ENCODE data around the gene ABCD1.

DNA sequence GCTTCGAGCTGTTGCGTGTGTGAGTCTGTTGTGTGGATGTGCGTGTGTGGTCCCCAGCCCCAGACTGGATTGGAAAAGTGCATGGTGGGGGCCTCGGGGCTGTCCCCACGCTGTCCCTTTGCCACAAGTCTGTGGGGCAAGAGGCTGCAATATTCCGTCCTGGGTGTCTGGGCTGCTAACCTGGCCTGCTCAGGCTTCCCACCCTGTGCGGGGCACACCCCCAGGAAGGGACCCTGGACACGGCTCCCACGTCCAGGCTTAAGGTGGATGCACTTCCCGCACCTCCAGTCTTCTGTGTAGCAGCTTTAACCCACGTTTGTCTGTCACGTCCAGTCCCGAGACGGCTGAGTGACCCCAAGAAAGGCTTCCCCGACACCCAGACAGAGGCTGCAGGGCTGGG is 28.6 kb upstream of the ABCD1 start:
- TF ChIP-seq, protein P1, sequence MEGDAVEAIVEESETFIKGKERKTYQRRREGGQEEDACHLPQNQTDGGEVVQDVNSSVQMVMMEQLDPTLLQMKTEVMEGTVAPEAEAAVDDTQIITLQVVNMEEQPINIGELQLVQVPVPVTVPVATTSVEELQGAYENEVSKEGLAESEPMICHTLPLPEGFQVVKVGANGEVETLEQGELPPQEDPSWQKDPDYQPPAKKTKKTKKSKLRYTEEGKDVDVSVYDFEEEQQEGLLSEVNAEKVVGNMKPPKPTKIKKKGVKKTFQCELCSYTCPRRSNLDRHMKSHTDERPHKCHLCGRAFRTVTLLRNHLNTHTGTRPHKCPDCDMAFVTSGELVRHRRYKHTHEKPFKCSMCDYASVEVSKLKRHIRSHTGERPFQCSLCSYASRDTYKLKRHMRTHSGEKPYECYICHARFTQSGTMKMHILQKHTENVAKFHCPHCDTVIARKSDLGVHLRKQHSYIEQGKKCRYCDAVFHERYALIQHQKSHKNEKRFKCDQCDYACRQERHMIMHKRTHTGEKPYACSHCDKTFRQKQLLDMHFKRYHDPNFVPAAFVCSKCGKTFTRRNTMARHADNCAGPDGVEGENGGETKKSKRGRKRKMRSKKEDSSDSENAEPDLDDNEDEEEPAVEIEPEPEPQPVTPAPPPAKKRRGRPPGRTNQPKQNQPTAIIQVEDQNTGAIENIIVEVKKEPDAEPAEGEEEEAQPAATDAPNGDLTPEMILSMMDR (IDR thresholded peaks at IDR 0.05): no peak
- TF ChIP-seq CBX8 (IDR thresholded peaks at IDR 0.05) (no peak), SREBF2 (IDR thresholded peaks at IDR 0.05) (no peak), POLR2A (IDR thresholded peaks at IDR 0.05; ENCODE audit: low read length) (no peak), CHD2 (IDR thresholded peaks at IDR 0.05; ENCODE audit: low read length, partially characterized antibody) (no peak), ZFP36 (IDR thresholded peaks at IDR 0.05; ENCODE audit: borderline replicate concordance, partially characterized antibody) (no peak)
- TF ChIP-seq, protein P2, sequence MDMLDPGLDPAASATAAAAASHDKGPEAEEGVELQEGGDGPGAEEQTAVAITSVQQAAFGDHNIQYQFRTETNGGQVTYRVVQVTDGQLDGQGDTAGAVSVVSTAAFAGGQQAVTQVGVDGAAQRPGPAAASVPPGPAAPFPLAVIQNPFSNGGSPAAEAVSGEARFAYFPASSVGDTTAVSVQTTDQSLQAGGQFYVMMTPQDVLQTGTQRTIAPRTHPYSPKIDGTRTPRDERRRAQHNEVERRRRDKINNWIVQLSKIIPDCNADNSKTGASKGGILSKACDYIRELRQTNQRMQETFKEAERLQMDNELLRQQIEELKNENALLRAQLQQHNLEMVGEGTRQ (IDR thresholded peaks at IDR 0.05): no peak

All from A549 (cell line).